Liver (tissue), 3 donors: ENCODE measurements around the gene TMEM63B.

ENCODE experiments used
- ATF3 ChIP-seq: IDR thresholded peaks from 2 replicates; pipeline ENCODE4 v1.6.1; 2016; ENCODE audit warnings: antibody characterized with exemption
- CTCF ChIP-seq: fragments of 150-350 bp; IDR thresholded peaks from 2 replicates; pipeline ENCODE4 v1.5.1; 2017; ENCODE audit warnings: improper control_type of control experiment, low read depth, low read length; ENCODE audit not compliant: missing input control
- RAD21 ChIP-seq, 2 donors: IDR thresholded peaks; 2 replicates each; pipeline ENCODE4 v1.6.1; 2016; ENCODE audit warnings: antibody characterized with exemption in 2 of 2, mild to moderate bottlenecking in 2 of 2
- REST ChIP-seq: IDR thresholded peaks from 2 replicates; pipeline ENCODE4 v1.6.1; 2016; ENCODE audit warnings: antibody characterized with exemption, mild to moderate bottlenecking
- RXRA ChIP-seq, 2 donors: IDR thresholded peaks; 2 replicates each; pipeline ENCODE4 v1.6.1; 2017 to 2018; ENCODE audit warnings: antibody characterized with exemption in 2 of 2, mild to moderate bottlenecking in 1 of 2
- SP1 ChIP-seq: IDR thresholded peaks from 2 replicates; pipeline ENCODE4 v1.6.1; 2018; ENCODE audit warnings: antibody characterized with exemption, mild to moderate bottlenecking
- TAF1 ChIP-seq: conservative IDR thresholded peaks from 2 replicates; pipeline ENCODE4 v1.6.1; 2016; ENCODE audit warnings: antibody characterized with exemption, mild to moderate bottlenecking
- YY1 ChIP-seq: IDR thresholded peaks from 2 replicates; pipeline ENCODE4 v1.6.1; 2016; ENCODE audit warnings: antibody characterized with exemption, mild to moderate bottlenecking
- ZBTB33 ChIP-seq: IDR thresholded peaks from 2 replicates; pipeline ENCODE4 v1.6.1; 2016; ENCODE audit warnings: antibody characterized with exemption
- donor health status: healthy.
- donor health status: healthy.

GRCh38 chr6:44169154-44169553 is 41.8 kb downstream of the TMEM63B start:
- TF ChIP-seq CTCF, result no peak
- TF ChIP-seq RAD21 (IDR thresholded peaks at IDR 0.05), result no peak
- no peak for TF ChIP-seq TAF1
- no peak for TF ChIP-seq YY1
- TF ChIP-seq ZBTB33, result no peak
- no peak for TF ChIP-seq RXRA (IDR thresholded peaks at IDR 0.05)
- TF ChIP-seq REST, result no peak
- TF ChIP-seq SP1, result no peak
- no peak for TF ChIP-seq ATF3
